GM18858 (cell line): Measurements from ENCODE around the gene TMEM205.

Experiments used
- ATAC-seq: cut with Tn5 transposase; IDR thresholded peaks from one replicate; pipeline ENCODE4 v1.9.1; 2021; ENCODE audit not compliant: unreplicated experiment

Gene TMEM205

GRCh38 chr19:11304936-11305335 is 41.1 kb downstream of the TMEM205 start:
- no peak for ATAC-seq

- ATAC-seq, result no peak
These were observed 45.3 kb downstream of the TMEM205 start for GRCh38 chr19:11300811-11301120.

- no peak for ATAC-seq
These were observed 45.9 kb downstream of the TMEM205 start for GRCh38 chr19:11299946-11300810.

GRCh38 chr19:11296264-11296663 is 49.8 kb downstream of the TMEM205 start:
- no peak for ATAC-seq

GRCh38 chr19:11295665-11296245 is 50.3 kb downstream of the TMEM205 start, which contains the start of gene TSPAN16:
TSS of gene TSPAN16 (plus strand) at chr19:11296160. CDS start at chr19:11296298, 138 bp downstream.
- ATAC-seq, result no peak

GRCh38 chr19:11295180-11295579 is 50.9 kb downstream of the TMEM205 start:
- no peak for ATAC-seq

- no peak for ATAC-seq
These were observed 52.4 kb downstream of the TMEM205 start for GRCh38 chr19:11293433-11294389.
